ENCODE data around the gene ACVR1.
A peak's percentile ranks its signal among the peaks of the same experiment; 100 is the strongest.

The ACVR1 gene

DNA sequence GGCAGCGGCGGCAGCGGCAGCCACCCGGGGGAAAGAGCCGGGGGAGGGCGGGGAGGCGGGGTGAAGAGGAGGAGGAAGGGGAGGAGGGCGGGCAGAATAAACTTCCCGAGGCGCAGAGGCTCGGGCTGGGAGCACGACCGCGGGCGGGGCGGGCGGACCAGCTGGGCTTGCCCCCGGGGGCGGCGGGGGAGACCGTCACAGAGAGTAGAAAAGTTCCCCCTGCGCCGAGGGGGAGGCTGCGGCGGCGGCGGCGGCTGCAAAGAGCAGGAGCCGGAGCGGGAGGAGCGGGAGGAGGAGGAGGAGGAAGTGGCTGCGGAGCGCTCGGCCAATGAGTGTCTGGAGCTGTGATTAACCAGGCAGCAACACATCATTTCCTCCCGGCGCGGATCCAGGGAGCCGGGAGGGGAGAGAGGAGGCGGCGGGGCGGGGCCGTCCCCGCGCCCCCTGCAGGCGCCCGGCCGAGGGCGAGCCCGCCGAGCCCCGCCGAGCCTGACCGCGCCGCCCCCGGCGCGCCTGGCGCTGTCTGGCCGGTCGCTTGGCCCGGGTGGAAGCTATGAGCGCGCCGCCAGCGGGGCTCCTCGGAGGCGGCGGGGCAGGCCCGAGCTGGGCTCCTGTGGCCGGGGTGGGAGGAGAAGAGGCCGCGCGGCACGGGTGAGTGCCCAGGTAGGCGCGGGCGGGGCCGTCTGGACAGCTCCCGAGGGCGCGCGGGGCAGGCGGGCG lies at the start of gene ACVR1:
ACVR1 (minus strand) TSS at position 265 of the 720 bp plus-strand sequence. CDS start 76,837 bp downstream, outside the sequence.
- peak; percentile 77 to 79 for DNase-seq

DNA sequence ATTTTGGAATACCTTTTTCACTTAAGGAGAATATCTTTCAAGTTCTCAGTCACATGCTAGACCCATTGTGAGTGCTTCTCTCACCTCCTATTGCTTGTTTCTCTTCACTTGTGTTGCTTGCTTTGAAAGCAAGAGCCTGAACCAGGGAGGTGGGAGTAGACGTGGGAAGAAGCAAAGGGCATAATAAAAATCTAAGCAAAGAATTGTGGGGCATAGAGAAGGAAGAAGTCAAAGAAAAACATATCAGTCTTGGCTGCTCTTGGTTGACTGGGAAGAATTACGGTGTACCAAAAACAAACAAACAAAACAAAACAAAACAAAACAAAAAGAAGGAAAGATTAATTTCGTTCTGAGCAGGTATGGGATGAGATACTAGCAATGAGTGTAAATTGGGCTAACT lies 48.9 kb upstream of the ACVR1 start:
- no peak for DNase-seq

DNA sequence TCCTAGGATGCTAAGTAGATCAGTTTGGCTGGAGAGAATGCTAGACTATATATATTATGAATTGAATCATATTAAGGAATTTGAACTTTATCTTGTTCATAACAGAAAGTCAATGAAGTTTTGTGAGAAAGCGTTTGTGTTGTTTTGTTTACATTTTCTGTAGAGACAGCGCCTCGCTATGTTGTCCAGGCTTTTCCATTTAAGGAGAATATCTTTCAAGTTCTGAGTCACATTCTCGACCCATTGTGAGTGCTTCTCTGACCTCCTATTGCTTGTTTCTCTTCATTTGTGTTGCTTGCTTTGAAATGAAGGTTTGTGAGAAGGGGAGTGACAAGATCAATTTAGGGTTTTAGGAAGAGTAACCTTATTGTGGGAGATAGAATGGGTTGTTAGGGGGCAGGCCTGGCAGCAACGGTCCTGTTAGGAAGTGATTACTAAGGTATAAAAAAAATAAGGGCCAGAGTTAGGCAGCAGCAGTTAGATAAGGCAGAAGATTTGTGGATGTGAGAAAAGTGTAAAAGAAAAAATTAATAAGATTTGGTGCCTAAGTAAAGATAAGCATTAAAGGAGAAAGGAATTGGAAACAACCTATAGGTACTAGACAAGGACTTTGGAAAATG lies 47.6 kb upstream of the ACVR1 start:
- no peak for DNase-seq

DNA sequence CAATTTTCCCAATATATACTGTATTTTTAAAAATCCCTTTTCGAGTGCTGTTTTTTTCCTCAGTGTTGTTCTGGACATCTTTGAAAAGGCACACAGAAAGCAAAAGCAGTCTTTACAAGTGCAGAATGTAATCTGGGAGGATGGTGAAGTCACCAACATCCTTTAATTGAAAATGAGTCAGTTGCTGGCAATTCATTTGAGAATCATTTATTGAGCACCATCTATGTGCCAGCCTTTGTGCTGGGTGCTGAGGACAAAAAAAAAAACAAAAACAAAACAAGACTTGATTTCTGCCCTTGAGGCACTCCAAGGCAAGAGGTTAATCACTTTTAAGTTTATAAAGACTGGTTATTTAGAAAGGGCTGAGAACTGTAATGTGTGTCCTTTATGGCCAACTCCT lies 46.7 kb upstream of the ACVR1 start:
- DNase-seq = no peak

DNA sequence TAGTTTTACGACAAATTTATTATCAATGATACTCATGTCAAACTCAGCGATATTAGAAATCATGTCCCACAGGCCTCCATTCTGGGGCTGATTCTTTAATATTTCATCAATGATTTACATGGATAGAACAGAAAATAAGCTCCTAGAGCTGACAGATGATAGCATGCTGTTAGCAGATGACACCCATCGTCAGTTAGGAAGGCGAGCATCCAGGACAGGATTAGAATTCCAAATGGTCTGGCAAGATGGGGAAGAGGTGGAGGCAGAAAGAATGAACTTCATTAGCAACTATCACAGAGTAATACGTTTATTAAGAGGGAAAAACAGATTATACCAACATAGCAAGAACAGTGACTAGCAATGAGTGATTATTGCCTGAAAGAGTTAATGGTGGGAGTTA lies 46.2 kb upstream of the ACVR1 start:
- DNase-seq = no peak

DNA sequence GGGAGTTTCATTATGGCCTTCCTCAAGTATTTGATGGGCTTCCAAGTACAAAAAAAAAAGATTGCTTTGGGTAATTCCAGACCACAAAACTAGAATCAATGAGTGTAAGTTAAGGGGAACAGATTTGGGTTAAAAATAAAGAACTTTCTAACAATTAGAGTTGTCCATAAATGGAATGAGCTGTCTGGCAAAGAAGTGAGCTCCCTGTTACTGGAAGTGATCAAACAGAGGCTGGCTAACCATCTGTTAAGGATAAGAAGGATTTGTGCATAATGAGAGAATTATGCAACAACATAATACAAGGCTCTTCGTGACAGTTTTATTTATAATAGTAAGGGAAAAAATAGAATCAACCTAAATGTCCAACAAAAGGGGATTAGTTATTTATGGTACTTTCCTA lies 44.6 kb upstream of the ACVR1 start:
- no peak for DNase-seq

DNA sequence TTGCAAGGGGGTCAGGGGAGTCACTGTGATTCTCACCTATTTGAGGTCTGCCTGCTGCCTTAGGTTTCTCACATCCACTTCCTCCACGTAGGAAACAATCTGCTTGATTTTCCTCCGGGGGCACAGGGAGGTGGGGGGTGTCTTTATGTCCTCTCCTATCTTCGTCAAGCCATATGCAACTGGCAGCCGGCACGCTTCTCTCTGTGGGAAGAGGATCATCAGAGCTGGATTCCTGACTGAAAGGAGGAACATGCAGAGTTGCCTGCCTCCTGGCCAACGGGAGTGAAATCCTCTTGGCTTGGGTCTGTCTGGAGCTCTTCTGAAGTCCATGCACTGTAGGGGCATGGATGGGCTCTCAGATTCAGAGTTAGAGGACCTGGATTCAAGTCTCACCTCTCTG lies 43.1 kb upstream of the ACVR1 start:
- no peak for DNase-seq

DNA sequence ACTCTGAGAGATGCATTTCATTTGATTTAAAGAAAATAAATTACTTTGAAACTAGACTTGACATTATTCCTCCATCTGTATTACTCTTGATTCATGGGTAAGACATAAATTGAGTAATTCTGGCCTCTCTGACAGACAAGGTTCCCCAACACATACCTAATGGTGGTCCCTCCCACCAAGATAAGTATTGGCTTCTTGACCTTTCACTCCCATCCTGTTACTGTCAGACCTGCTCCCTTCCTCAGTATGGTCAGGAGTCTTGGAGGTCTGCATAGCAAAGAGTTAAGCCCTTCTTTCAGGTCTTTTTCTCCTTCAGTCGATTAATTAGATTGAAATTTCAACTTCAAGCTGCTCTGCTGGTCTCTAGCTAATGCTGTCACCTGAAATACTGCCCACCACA lies 42.2 kb upstream of the ACVR1 start:
- DNase-seq = no peak

DNA sequence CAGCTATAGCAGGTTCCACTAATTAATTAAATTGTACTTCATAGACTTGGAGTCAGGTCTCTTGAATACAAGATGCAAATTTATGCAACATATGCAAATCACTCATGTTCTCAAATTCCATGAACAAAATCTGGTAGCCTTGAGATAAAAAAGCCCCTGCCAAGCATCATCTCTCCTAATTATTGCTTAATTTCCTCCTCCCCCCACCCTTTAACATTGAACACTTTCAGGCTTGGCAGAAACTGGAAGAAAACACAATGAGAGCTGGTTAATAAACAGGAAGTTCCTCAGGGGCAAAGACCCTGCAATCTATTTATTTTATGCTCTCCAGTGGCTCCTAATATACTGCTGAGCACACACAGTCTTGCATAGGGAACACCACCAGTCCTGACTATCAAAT lies 35.6 kb upstream of the ACVR1 start:
- no peak for DNase-seq

DNA sequence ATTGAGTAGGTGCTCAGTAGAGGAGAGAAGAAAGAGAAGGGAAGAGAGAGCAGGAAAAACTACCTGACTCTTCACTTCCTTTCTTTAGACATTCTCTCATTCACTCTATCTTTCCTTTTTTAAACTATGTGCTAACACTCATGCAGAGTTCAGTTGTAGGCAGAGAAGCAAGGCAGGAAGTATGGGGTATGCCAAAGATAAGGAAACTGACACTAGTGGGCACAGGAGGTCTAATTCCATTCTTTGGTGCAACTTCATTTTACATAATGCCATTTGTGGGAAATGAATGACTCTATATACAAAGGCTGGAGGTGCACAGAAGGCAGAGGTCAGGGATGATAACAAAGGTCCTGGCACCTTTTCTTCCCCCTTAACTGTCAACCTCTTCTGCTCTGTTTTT lies 35.1 kb upstream of the ACVR1 start:
- DNase-seq = no peak

DNA sequence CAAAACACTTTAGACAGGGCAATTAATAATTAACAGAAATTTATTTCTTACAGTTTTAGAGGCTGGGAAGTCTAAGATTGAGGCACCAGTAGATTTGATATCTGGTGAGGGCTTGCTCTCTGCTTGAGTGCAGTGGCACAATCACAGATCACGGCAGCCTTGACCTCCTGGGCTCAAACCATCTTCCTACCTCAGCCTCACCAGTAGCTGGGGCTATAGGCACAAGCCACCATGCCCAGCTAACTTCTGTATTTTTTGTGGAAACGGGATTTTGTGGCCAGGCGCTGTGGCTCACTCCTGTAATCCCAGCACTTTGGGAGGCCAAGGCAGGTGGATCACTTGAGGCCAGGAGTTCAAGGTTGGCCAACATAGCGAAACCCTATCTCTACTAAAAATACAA lies 29.0 kb upstream of the ACVR1 start:
- DNase-seq = no peak

DNA sequence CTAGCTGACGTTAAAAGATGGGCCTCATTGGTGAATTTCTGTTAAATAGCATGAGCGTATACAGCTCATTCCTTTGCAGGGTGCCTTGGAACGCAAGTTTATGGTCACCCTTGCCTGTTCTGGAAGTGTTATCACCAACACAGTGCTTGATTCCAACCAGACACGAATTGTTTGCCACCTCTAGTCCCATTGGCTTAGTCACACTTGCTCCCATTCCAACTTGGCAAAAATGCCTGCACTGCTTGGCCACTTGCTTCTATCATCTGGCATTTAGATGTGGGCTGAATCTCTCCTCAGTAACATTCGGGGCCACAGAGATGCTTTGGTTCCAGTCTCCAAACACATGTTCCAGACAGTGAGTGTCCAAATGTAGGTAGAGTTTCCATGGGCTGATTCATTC lies 27.5 kb upstream of the ACVR1 start:
- DNase-seq = no peak

DNA sequence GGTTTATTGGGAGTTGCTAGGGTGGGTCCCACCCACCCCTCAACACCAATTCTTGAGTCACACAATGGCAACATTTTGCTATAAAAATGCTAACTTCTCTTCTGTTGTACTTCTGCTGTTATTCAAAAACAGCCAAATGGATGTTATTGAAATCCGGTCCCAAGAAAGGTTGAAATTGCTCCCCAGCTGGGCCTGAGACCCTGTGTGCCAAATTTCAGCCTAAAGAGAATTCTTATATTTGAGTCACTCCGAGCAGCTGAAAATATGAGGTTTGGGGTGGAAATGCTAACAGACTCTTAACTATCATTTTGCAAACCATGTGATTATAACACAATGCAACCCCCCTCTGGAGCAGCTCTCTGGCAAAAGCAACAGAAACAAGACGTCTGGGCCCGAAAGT lies 27.0 kb upstream of the ACVR1 start:
- no peak for DNase-seq

DNA sequence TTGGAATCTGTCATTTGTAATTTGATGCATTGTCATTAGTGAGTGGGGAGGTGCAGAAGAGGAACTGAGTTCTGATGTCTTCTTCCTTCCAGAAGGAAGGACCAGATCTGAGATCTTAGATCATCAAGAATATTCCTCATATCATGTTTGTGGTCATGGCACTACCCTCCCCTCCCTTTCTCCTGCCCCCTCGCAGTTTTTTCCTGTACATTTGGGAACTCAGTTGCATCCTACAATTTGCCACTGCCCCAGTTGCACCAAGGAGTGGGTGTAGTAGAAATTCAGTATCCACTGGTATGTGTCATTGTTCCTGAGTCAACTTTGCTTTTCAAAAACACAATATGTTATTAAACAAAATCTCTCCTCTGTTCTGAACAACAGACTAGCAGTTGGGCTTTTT lies 26.6 kb upstream of the ACVR1 start:
- no peak for DNase-seq

DNA sequence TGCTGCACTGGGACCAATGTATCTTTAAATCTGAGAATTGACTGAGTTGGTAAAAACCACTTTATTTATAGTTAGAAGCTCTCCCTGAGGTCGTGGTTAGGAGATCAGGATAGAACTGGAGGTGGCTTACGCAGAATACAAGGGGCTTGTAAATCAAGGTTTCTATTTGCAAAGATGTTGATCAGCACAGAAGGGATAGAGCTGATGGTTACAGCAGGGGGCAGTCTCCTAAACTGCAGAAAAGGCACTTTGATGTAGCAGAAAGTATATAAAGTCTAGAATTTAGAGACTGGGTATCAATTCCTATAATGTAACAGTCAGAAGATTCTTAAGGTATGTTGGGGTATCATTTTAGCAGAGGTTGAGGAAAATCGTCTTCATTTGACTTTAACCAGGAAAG lies 25.2 kb upstream of the ACVR1 start:
- no peak for DNase-seq

DNA sequence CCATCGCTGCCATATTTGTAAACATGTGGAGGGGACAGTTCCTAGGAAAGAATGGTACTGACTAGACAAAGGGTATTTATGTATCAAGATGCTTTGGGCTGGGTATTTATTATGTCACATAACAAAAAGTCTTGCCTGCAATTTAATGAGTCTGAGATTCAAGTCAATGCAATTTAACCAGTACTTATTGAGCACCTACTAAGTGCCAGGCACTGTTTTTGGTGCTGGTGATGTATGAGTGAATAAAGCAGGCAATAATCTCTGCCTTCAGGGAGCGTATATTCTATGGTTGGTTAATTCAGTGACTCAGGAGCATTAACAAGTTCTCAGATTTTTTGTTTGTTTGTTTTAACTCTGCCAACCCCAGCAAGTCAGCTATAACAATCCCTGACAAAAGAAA lies 24.6 kb upstream of the ACVR1 start:
- DNase-seq = no peak

DNA sequence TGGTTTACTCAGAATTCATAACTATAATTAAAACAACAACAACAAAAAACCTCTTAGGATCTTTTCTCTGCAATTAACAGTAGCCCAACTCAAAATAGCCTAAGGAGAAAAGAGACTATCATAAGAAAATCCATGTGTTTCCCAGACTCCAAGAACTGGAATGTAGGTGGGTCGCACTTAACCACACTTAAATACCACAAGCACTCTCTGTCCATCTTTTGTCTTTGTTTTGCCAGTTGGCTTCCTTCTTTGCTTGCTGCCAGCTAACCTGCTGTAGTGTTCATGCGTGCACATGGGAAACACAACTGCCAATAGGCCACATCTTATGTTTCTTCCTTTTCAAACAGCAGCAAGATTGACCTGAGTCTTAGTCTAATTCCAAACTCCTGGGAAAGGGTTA lies 24.1 kb upstream of the ACVR1 start:
- no peak for DNase-seq

DNA sequence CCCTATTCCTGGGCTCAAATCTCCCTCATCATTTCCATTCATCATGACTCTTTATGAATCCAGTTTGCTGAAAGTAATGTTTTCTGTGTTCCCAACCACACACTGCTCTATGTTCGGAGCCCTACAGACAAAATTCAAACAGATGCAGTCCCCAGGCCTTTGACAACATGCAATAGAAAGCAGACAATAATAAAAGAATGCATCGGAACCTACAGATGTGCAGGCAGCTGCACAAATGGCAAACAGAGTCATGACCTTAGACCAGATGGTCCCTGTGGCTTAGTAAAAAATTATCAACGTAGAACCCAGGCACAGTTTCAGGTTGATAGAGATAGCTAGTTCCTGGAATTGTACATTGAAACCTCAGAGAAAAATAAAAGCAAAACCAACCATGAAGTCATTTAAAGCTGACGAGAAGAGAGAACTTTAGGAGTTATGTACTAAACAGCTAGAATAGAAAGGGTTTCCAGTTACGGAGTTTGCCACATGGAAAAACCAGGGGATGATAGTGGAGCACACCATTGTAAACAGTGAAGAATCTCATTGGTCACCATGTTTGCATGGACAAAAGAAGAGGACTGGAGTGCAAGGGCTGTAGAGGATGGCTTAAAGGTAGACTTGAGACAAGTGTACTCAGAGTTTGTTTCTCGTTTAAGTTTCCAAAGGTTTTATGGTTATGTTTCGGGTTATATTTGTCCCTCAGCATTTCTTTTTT lies 23.2 kb upstream of the ACVR1 start:
- no peak for DNase-seq

DNA sequence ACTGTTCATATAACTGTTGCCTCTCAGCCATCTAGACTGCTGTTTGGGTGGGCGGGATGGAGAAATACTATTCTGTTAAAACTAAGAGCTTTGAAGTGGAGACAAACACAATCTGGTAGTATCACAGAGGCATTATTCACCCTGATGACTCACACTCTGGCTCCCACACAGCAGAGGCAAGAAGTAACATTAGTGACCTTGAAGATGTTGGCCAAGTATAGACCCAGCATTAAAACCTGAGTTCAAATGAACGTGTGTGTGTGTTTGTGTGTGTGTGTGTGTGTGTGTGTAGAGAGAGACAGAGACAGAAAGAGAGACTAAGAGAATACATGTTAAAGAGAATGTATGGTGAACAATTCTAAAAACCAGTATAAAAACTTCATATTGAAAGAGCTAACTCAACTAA lies 22.5 kb upstream of the ACVR1 start:
- peak; percentile 76 to 78 for DNase-seq

DNA sequence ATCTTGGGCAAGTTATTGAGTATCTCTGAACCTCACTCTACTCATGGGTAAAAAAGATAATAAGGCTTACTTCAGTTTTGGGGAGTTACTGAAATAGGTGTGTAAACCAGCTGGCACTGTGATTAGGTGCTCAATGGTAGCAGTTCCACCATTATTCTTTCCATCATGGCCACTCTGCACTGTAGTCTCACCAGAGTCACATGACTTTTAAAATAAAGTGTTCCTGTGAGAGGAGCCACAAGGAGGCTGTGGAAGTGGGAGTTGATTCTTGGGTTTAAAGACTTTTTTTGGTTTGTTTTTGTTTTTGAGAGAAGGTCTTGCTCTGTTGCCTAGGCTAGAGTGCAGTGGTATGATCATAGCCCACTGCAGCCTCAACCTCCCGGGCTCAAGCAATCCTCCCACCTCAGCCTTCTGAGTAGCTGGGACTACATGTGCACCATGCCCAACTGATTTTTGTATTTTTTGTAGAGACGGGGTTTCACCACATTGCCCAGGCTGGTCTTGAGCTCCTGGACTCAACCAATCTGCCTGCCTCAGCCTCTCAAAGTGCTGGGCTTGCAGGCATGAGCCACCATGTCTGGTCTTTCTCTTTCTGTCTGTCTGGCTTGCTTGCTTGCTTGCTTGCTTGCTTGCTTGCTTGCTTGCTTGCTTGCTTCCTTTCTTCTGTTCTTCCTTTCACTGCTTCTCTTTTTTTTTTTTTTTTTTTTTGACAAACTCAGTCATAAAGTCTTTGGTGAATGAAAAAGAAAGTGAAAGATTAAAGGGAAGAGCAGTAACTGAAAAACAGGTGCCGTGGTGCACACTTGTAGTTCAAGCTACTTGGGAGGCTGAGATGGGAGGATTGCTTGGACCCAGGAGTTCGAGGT lies 21.2 kb upstream of the ACVR1 start:
- DNase-seq = peak; percentile 16 to 27

DNA sequence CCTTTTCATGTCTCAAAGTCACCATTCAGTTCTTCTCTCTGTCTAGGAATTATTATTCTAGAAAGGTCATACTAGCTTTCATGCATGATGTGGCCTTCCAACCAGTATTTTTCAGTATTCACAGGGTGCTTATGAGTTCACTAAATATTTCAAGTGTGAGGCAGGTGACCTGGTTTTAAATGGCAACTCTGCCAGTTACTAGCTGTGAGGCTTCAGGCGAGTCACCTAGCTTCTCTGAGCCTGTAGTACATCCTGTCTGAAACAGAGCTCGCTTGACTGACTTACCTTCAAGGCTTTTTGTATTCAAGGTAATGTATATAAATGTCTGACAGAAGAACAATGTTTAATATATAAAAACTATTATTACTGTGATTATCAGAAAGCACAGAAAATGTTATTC lies 19.4 kb upstream of the ACVR1 start:
- DNase-seq = peak; percentile 17 to 30

DNA sequence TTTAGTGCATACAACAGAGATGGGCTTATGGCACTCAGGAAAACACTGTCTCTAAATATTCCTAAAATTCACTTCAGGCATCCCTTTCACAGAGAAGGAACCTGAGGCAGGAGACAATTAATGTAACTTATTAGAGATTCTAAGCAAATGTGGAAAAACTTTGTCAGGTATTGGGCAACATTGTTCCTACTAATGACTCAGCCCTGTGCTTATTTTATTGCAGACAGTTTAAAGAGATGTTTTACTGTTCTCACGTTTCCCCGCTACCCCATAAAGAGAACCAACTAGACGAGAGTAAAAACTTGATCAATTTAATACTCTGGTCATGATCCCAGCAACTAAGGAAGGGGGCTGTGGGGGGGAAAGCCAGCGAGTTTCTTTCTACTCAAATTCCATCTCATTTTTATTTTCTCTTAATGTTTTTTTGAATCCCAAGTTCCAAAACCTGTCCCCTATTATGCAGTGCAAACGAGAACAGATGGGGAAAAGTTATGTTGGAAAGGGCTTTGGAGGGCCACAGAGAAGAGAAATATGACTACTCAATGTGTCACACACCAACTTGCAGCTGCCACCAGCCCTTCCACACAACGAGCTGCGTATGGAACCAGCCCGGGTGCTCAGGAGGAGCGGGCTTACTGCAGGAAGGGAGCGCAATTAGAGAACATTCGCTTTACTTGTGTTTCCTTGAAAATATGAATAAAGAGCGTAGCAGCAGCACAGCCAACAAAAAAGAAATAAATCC lies 18.7 kb upstream of the ACVR1 start:
- no peak for DNase-seq

DNA sequence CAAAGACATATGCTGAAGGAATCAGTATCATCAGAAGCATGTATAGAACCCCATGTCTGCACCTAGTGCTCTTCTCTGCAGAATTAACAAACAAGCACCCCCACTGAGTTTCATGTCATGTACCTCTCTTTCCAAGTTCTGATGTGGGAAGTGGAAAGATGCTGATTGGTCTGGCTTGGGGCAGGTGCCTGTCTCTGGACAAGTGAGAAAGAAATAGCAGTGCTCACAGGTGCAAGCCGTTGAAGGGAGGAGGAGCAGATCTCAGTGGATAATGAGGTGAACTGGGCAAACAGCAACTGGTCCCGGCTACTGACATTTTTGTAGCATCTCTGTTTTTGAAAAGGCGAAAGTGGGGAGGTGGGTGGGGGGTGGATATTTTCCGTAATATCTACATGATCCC lies 17.5 kb upstream of the ACVR1 start:
- DNase-seq = no peak

Measured in activated CD4-positive, alpha-beta T cell treated with anti-CD3 and anti-CD28 coated beads for 4 hours (primary cell).